Retina (tissue), 1 donor: ENCODE data around the gene PXMP2.
A peak's percentile ranks its signal among the peaks of the same experiment; 100 is the strongest.
"Not testable (repeated sequence)": the region's sequence is repeated elsewhere in the genome, so short reads cannot be mapped to it uniquely, and the experiment has no call there.

ENCODE experiments used
- DNase-seq: peaks from one replicate; pipeline ENCODE4 v3.0.0-alpha.2; 2016

PXMP2 gene

DNA sequence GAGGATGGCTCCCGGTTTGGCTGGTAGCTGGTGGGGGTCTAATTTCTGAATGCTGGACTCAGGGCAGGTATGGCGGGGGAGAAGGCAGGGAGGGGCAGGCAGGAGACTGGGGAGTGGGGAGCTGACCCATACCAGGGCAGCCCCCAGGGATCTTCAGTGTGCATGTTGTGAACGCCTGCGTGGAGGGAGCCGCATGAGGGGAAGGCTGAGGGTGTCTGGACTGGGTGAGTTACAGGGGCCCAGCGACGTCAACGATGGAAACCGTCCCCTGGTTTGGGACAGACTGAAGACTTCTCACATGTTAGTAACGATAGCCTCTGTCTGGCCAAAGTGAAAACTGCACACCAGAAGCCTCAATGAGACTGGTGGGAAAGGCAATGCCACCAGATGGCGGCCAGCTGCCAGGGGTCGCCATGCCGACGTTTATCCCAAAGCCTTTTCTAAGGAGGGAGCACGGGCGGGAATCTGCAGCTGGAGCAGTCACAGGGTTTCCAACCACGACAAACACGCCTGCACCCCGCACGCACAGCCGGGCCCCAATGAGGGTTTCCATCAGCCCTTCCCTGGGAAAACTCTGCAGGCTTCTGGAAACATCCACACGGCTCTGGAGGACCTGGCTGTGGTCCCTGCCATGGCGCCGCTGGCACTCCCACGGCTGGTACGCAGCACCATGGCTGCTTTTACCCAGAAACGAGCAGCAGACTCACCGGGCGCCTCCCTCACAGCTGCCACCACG lies 37.3 kb downstream of the PXMP2 start:
- DNase-seq: peak; percentile 21

- no peak for DNase-seq
These were observed 39.0 kb downstream of the PXMP2 start for GRCh38 chr12:132726386-132726785.

GRCh38 chr12:132727091-132727794 lies 39.9 kb downstream of the PXMP2 start:
- no peak for DNase-seq

DNA sequence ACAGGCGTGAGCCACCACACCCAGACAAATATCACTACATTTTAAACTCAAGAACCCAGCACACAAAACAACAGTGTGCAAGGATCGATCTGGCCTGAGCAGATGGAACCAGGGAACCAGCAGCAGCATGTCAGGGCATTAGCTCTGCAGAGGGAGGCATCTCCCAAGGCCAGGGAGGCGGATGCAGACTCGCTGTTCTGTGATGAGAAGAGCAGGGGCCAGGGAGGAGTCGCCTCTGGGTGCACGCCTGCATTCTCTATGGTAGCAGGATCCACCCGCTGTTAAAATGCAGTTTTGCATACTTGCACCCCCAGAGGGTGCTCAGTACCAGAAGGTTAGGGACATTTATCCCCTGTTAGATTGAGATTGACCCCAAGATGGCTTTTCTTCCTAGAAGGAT lies 41.1 kb downstream of the PXMP2 start:
- no peak for DNase-seq

- no peak for DNase-seq
These were observed 42.3 kb downstream of the PXMP2 start for GRCh38 chr12:132729541-132730320.

DNA sequence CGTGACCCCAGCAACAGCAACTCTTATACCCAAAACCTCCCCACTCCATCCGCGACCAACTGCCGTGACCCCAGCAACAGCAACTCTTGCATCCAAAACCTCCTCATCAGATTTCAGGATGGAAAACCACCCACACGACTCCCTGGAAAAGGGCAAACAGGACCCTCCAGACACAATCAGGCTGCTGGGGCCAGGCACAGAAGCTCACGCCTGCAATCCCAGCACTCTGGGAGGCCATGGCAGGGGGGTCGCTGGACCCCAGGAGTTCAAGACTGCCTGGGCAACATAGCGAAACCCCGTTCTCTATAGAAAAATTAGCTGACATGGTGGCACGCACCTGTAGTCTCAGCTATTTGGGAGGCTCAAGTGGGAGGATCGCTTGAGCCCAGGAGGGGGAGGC lies 43.0 kb downstream of the PXMP2 start:
- DNase-seq: no peak

DNA sequence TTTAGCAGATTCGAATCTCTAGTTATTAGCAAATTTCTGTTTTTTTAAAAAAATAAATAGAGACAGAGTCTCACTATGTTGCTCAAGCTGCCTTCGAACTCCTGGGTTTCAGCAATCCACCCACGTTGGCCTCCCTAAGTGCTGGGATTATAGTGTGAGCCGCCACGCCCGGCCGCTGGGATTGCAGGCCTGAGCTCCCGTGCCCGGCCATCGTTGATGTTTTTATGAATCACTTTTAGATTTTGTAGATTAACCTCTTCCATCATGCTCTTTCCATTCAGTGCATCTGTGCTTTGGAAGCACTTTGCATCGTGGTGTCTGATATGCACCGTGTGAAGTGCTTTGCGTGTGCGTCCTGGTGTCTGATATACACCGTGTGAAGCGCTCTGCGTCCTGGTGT lies 44.2 kb downstream of the PXMP2 start:
- DNase-seq: no peak

DNA sequence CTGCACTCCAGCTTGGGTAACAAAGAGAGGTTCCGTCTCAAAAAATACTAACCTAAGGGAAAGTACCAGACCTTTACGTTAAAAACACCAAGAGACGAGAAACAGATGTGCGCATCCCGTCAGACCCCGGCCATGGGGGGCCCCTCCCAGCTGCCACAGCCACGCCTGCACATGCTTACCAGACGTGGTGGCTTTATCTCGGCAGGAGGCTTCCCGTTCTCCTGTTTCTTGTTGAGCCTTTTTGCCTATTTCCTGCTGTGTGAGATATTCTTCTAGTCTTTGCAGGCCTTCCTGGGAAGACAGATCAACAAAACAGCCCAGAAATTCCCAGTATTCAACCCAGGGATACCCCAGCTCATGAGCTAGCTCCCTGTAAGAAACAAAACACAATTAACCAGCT lies 46.8 kb downstream of the PXMP2 start:
- no peak for DNase-seq

- no peak for DNase-seq
These were observed 48.1 kb downstream of the PXMP2 start for GRCh38 chr12:132735496-132735895.

DNA sequence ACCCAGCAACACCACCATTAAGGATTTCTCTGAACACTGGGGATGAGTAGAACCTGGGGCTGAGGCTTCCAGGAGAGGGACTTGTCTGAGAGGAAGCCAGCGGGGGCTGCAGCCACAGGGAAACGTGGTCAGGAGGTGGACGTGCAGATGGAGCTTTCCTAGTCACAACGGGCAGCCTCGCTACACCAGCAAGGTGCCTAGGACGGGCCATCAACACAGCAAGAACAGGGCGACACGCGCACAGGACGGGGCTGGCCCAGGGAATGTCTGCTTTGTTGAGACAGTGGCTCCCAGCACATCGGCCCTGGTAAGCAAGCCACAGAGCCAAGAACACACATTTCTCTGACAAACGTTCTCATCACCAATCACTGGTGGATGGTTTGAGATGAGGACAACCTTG lies 49.0 kb downstream of the PXMP2 start:
- DNase-seq: no peak

- no peak for DNase-seq
These were observed 49.5 kb downstream of the PXMP2 start for GRCh38 chr12:132736913-132737312.

DNA sequence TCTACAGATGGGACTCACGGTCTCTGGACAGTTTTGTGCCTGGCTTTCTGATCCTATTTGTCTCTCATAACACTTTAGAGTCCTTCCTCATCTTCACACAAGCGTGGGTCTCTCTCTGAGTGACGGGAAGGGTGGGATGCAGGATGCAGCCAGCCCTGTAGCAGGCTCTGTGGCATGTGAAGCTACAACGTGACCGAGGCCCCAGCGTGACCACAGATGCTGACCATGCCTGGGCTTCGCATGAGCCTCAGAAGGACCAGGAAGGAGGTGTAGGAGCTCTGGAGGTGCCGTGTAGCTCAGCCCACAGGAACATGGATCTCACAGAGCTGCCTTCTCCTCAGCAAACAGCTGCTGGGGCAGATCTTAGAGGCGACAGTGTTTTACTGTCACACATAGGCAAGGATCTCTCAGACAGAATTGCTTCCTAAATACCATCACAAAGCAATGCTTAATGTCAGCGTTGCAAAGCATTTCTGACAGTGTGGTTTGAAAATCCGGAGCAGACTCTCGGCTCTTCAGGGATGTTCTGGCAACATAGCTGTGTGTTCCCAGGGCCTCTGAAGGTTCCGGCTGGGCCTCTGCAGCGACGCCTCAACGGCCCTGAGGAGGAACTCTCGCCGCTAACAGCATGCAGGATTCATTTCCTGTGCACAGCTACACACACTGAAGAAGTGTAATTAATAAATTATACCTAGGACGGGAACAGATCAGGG lies 52.4 kb downstream of the PXMP2 start:
- no peak for DNase-seq

GRCh38 chr12:132740313-132740646 lies 52.9 kb downstream of the PXMP2 start:
- DNase-seq: no peak

DNA sequence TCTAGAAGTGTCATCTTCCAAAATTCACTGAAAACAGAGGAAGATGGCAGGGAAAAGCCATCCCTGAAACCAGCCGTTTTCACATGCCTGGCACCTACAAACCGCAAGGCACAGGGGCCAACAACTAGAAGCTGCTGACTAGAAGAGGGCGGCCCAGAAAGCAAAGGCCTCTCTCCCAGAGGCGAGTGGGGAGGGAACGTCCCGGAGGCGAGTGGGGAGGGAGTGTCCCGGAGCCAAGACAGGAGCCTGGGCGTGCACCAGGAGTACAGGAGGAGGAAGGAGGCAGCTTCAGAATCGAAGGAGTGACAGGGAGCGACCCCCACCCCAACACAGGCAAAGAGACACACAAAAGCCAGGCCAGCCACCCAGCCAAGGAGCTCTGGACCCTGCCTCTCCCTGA lies 53.3 kb downstream of the PXMP2 start:
- DNase-seq: no peak

GRCh38 chr12:132741620-132742019 lies 54.2 kb downstream of the PXMP2 start:
- no peak for DNase-seq

DNA sequence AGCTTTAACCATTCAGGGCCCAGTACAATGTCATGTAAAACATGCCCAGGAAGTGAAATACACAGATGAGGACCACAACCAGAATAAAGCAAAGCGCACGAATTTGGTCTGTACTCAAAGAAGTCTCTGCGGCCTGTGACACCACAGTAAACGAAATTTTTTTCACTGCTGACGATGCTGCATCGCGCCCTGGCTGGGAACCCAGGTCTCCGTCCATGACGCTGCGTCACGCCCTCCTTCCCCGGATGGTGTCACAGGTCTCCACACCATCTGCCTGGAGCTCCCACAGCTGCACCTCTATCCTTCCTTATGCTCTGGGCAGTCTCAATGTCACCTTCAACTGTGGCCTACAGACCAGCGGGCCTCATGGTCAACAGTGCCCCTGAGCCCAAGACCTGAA lies 56.4 kb downstream of the PXMP2 start:
- no peak for DNase-seq

DNA sequence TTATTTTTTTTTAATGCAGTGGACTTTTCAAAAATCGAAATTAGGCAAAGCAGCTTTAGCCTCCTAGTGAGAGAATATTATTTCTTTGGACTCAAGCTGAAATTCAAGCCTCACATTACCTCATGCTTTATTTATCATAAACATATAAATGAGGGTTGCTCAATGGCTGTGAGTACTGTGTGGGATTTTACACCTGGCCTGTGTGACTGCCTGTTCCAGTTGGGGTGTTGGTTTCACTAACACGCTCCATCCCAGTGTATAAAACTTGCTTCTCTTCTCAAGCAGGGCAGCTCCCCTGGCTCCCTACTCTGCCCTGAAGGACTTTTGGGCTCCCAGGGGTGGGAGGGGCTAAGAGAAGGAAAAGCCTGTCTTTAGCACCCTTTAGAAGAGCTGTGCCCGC lies 59.2 kb downstream of the PXMP2 start:
- no peak for DNase-seq

DNA sequence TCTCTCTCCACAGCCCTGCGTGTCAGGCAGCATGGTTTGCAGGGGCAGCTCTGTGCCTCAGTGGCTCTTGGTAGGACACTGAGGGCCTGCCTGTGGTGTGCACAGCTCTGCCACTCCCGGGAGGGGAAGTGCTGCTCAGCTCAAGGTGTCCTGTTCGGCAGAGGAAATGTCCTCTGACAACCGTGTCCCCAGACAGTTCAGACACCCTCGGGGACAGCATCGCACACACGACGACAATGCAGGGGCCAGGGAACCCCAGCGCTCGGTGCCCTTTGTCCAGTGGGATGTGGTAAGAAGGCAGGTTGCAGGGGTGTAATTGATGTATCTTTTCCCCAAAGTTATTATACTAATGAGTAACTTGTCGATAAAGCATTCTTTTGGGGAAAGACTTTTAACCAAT lies 60.0 kb downstream of the PXMP2 start:
- DNase-seq: no peak

- no peak for DNase-seq
These were observed 60.5 kb downstream of the PXMP2 start for GRCh38 chr12:132747896-132748295.

DNA sequence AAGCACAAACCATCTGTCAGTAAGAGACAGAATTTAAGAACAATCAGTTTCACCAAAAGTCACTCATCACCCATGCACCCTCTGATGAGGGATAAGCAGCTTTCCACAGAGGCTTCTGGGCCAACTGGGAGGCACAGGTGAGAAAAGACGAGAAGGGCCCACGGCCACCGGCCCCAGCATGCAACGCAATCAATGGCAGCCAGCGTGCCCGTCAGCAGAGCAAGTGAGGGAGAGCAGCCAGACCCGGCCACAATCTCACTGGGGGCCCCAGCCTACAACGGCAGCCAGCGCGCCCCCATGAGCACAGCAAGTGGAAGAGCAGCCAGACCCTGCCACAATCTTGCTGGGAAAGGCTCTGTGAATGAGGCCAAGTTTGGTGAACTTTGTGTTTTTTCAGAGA lies 60.9 kb downstream of the PXMP2 start:
- DNase-seq: no peak

- not testable (repeated sequence) for DNase-seq
These were observed 66.3 kb downstream of the PXMP2 start for GRCh38 chr12:132753670-132754069.

DNA sequence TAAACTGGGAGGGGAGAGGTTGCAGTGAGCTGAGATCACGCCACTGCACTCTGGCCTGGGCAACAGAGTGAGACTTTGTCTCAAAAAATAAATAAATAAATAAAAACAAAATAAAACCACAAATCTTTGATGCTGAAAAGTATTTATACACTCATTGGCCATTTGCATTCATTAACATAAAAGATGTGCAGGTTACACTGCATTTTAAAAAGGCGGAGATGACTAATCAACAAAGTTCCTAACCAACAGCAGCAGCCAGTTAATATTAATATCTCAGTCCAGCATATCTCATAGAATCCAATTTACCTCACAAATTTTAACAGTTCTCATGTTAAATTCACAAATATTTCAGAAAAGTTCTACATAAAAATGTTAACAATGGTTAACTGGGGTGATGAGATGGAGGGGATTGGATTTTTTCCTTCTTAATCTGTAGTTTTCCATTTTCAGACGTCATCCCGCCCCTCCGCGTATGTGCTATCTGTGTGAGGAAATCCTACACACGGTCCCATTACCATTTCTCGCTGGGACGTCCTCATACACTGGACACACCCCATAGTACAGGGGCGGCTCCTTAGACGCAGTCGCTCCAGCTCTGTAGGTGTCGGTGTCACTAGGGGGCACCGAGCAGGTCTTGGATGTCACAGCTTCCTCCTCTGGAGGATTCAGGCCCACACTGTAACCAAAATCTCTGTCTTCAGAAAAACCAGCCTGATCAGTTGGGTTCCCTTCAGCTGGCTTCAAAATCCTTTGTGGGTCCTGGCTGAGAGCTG lies 67.0 kb downstream of the PXMP2 start:
- no peak for DNase-seq
